NCI-H524 (cell line): ENCODE results near the gene CDH26.
"Not testable (repeated sequence)": the region's sequence is repeated elsewhere in the genome, so short reads cannot be mapped to it uniquely, and the experiment has no call there.

Experiments
- DNase-seq, 2 experiments: peaks; one replicate each; lab custom pipeline; 2025; lab: John Stamatoyannopoulos, UW

CDH26 gene

DNA sequence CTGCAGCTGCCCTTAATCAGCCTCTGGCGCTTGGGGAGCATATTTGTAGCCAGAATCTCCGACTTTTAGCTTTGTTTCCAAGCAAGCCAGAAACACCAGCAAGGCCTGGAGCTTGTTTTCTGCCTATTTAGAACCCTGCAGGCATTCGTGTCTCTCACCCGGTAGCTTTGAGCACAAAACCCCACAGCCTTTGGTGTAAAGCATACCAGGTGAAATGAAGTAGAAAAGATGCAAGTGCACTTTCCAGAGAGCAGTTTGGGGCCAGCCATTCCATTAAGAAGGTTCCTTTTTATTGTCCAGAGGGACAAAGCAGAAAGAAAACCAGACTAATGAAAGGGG is 17.3 kb upstream of the CDH26 start:
- DNase-seq, result no peak

DNA sequence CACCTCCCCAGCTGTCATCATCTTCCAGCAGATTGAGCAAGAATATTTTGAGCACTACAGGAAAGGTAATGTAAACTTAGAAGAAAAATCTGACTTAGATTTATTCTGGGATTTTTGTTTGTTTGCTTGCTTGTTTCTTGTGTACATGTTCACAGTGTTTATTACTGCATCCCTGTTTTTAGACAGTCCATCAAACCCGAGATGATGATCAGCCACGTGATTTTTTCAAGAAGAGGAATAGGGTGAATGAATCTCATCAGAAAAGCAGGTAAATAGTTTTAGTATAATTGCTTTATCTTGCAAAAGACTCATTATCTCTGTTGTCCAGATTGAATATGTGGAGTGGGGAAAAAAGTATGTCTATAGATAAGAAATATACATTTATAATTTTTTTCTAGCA is 16.0 kb upstream of the CDH26 start:
- no peak for DNase-seq

DNA sequence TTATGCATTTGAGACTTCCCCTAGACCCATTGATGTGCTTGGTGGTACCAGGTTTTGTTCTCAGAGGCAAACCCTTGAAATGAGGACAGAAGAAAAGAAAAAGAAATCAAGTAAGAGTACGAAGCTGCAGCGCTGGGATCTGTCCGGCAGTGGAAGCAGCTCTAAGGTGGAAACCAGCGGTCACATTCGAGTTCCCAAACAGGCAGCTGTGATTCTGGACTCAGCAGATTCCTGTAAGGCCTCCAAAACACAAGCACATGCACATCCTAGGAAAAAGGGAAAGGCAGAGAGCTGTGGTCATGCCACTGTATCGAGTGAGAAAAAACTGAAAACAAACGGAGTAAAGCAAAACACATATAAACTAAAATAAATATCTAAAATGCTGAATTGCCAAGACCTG is 13.5 kb upstream of the CDH26 start:
- no peak for DNase-seq

DNA sequence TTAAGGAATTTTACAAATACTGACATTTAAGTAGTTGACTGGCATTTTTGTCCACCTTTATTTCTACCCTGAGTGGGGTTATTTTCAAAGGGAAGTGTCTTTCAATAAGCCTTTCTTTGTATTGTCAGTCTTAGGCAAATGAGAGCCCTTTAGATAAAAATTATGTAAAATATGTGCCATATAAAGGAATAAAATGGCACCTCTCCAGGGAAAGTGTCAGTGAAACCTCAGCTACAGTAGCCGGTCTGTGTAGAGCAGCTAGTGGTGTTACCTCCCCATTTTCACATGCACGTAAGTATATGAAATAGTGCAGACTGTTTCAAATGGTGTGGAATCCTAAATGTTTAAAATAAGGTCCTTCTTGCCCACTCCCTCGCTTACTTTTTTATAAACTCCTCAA is 13.0 kb upstream of the CDH26 start:
- DNase-seq, result no peak

DNA sequence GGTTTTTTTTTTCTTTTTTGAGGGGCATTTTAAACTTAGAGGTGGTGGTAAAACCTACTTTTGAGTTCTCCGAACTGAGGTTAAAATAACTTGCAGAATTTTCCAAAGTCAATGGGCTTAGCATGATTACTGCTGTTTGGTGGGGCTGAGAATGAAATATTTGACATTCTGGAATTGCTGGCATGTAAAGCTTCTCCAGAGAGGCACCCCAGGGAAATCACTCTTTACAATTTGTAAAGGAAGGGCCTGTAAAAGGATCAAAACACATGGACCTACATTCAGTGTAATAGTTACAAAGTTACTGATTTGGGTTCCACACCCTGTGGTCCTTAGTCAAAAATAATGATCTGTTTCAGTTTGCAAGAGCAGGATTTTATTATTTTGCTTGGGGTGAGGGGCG is 12.5 kb upstream of the CDH26 start:
- no peak for DNase-seq

DNA sequence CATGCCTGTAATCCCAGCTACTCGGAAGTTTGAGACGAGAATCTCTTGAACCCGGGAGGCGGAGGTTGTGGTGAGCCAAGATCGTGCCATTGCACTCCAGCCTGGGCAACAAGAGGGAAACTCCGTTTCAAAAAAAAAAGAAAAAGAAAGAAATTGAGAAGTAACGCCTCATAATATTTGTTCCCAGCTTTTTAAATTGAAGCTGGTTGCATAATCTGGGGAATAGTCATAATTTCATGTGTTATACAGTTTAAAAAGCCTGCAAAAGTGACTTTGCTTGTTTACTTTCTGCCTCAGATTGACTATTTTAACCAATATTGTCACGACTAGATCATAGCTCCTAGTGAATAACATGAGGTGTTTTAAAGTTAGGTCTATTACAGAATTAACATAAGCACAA is 10.8 kb upstream of the CDH26 start:
- no peak for DNase-seq

DNA sequence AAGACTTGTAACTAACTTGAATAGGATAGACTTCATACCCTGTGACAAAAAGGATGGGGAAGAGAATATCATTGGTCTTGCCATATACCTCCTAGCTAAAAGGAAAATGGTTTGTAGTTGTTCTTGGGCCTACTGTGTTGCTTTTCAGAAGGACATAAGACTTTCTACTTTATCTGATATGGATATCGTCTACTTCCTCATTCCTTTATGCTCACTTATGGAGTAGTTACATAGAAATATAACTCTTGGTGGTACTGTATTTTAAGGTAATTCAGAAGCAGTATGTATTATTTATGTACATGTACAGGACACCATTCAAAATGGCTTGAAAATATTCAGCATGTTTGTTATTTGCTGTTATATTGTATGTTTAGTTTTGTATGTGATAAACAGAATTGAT is 10.0 kb upstream of the CDH26 start:
- no peak for DNase-seq

DNA sequence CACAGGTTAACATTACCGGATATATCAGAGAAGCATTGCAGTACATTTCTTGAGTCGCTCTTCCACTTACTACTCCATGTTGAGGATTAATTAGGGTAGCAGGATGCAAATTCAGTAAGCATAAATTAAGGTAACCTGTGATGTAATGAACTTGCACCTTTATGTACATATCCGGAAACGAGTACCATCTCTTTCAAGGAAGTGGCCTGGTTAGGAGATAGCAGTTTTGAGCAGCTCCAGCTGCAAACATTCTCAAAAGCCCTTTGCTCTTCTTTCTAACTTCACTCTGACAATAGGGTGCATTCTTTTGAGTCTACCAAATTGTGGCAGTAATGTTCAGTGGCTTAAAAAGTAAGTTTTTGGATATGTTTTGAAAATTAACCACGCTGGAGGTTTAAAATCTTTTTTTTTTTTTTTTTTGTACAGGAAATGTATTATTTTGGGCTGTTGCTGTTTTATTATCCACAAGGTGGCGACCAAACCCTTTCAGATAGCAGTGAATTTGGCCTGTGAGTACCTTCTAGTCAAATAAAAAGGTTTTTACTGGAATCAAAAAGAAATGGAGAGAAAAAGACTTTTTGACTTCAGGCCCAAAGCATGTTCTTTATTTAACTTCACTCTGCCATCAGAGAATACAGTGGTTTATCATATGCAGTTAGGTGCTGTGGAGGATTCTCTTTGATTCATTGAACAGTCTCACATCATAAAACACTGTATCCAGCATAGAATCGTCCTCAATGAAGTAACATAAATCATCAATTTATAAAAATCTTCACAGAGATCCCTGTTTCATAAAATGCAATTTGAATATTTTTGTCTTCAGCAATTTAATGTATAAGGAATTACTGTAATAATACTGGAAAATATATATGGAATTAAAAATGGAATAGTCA is 9.1 kb upstream of the CDH26 start:
- DNase-seq, result peak; percentile 16 to 48

DNA sequence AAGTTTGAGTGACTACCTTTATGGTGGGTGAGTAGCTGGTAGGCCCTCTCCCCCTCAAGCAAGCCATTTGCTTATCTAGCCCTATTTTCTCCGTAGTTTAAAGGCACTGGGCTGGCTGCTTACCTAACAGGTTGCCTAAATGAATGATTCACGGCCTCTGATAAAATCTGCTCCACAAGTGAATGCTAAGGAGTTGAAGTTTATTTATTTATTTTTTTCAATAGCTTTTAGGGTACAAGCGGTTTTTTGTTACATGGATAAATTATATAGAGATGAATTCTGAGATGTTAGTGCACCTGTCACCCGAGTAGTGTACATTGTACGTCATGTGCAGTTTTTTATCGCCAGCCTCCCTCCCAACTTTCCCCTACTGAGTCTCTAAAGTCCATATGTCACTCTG is 8.3 kb upstream of the CDH26 start:
- peak in 1 of 2 experiments; percentile 19 for DNase-seq

DNA sequence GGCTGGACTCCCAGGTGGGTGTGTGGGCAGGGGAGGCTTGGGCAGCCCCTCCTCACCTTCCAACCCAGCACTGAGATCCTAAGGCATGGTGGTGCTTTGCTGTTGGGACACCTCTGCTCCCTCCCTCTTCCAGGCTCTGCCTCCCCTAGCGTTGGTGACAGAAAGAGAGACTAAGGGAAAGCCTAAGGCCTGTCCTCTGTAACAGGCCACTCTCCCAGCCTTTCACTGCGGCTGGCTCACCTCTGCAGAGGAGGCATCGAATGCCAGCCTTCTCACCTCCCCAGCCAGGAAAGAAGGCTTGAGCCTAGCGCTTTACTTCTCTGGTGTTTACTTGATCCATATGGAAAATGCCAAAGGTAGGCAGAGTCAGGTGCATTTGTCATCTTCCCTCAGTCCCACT is 3.5 kb upstream of the CDH26 start:
- no peak for DNase-seq

DNA sequence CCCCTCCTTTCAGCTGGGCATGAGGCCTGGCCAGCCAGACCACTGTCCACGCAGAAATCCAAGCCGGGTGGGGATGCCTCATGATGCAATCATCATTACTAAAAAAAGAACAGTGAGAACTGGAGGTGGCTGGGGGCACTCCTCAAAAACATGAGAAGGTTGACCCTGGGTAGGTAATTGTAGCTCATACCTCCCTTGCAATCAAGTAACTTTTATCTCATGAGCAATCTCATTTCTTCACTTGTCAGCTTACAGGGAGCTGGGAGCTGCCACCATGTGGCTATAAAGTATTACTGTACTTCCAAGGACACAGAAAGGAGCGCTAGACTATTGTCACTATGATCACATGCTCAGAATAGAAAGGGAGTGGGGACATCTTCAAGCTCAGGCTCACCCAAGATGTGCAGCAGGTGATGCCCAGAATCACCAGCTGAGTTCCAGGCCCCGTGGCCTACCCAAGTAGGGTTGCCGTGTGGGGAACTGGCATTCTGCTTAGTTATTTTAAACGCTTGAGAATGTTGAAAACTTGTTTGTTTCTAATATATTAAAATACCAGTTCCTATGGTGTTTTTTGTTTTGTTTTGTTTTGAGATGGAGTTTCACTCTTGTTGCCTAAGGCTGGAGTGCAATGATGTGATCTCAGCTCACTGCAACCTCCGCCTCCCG is 3.0 kb upstream of the CDH26 start:
- DNase-seq, result peak; percentile 40 to 64

DNA sequence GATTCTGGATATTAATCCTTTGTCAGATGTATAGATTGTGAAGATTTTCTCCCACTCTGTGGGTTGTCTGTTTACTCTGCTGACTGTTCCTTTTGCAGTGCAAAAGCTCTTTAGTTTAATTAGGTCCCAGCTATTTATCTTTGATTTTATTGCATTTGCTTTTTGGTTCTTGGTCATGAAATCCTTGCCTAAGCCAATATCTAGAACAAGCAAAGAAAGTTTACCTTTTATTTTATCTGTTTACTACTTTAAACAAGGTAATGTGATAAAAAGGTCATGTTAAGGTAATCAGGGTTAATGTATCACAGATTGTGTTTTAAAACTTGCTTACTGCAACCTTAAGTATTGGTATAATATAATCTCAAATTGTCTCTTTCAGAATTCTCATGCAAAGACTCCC is 655 bp upstream of the CDH26 start:
- DNase-seq, result not testable (repeated sequence)

DNA sequence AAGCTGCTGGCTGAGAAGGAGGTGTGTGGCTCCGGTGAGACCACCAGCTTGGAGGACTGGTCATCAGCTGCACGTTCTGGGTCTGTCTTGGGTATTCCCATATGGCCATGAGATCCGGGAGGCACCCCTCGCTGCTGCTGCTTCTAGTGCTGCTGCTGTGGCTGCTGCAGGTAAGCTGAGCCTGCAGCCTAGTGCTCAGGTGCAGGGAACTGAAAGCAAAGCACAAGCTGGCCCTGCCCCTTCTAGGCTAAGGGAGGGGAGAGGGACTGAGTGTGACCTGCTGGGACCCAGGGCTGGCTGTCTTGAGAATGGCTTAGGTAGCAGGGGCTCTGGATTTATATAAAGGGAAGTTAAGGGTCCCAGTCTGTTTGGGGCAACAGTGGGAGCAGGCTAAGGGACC is 403 bp downstream of the CDH26 start:
- DNase-seq, result no peak

DNA sequence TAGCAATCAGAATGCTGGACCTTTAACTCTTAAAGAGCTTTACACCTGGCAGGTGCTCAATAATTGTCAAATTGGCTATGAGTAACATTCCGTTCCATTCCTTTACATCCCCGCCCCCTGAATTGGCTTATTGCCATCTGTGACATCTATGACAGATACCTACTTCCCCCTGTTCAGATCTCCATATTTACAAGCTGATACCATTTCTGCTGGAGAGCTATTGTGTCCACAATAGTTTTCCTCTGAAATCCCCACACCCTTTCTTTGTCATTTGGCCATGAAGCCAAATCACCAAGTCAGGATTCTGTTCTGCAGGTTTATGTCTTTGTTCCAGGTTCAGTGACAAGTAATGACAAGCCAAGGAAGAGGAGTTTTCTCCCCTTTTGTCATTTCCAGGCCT is 3.2 kb downstream of the CDH26 start:
- DNase-seq, result no peak

DNA sequence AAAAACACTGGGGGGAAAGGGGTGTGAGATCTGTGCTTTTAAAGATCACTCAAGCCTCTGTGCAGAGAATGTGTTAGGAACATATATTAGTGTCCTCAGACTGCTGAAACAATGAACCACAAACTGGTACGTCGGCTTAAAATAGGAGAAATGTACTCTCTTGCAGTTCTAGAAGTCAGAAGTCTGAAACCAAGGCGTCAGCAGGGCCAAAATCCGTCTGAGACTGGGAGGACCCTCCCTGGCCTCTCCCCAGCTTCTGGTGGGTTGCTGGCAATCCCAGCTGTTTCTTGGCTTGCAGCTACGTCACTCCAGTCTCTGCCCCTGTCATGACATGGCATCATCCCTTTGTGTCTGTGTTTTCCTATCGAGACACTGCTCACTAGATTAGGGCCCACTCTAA is 3.9 kb downstream of the CDH26 start:
- no peak for DNase-seq

DNA sequence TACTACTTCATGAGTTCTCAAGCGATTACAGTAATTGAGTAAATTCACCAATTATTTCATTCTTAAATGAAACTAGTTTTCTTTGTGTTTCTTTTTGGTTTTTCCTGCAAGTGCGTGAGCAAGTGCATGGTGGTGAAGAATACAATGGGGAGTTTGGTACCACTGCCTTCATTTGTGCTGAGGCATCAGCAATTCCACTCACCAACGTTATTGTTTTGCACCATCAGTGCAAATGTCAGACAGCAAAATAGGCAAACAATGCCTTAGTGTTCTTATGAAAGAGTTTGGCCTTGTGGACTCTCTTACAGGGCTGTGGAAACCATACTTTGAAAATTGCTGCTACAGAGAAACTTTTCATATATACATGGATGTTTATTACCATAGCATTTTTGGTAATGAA is 8.2 kb downstream of the CDH26 start:
- DNase-seq, result no peak

DNA sequence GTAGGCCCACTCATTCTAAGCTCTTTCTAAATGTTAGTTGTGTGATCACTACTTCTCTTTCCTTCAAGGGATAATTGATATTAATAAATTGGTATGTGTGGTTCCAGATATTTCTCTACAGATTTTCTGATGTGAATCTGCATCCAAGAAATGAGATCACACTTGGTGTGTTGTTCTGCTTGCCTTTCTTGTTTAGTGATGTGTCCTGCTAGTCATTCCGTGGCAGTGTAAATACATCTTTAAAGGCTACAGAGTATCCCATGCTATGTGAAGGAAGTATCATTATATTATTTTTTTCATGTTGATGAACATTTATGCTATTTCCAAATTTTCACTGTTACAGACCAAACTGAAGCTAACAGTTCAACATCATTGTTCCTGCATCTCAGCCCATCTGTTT is 13.2 kb downstream of the CDH26 start:
- no peak for DNase-seq

DNA sequence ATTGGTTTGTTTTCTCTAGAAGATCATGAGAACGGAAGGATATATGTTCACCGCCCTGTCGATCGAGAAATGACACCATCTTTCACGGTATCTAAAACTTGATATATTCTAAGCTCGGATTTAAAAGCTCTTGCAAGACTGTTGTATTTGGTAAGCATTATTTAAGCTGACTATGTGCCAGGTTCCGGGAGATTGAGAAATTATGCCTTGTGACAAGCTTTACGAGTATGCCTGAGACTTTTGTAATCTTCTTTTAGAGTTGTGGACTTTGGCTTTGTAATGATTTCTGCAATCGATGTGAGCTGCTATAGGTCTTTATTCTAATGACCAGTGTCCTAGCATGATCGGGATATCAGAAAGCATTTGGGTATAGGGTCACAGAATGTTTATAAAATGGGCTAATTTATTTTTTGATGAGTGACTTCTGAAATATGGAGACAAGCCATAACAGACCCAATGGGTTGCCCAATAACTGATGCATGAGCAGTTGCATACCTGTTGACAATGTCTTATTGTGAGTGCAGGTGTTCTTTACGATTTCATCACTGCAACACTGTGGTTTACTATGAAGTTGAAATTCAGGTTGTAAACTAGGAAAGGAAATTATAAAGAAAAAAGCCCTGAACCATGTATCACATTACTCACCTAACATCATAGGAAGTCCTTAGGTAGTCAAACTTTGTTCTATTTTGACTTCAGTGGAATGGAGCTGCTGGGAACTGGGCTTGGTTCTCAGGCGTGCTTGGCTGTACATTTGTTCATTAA is 14.0 kb downstream of the CDH26 start:
- no peak for DNase-seq

DNA sequence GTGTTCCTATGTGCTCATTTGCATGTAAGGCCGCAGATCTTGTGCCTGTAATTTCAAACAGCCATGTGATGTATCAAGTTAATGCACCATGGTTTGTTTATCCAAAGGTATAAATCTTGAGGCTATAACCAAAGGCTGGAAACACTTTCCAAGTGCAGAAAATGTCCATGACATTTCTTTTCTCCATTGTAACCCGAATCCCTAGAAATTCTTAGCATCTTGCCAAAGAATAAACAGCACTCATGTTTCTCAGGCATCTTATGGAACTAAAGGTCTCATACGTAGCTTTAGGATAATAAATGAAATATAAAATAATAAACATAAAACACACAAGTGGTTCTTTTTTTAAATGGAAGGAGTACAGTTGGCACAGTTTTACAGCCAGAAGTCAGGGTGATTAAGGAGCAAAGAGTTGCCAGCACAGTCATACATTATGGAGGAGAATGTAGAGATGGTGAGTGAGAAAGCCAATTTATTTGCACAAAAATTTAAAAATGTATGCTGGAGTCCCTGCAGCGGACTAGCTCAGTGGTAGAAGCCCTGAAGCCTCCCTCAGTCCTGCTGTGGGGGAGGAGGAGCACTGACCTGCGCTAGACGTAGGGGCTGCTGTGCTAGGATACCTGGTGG is 18.0 kb downstream of the CDH26 start:
- DNase-seq, result no peak

DNA sequence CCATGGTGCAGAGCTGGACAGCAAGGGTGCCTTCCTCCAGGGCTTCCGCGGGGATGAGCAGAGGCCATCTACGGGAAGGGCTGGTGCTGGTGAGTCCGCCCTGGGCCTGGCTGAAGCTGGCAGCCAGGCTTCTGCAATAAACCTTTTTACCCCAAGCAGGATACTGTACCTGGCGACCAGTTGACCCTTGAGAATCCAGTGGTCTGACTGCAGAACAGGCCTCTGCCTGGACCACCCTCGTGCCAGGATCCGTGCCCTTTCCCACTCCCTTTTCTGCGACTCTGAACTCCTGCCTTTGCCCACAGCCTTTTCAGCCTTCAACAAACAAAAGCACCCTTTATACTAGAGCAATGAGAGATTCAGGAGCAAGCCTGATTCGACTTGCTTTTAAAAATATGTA is 18.9 kb downstream of the CDH26 start:
- DNase-seq, result no peak

DNA sequence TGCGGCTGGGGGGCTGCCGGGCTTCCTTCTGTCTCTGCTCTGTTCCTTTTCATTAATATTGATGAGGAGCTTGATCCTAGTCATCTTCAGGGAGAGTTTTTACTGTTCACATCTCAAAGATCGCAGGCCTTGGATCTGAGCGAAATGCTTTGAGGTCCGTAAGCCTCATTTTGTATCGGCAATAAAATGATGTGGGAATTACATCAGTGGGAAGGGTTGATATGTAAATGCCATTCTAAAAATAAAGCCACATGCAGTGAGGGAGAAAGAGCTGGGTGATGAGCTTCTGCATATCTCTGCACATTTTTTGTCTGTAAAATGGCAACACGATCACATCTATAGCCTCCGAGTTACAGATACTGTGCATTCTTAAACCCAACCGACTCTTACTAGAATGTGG is 24.9 kb downstream of the CDH26 start:
- no peak for DNase-seq

DNA sequence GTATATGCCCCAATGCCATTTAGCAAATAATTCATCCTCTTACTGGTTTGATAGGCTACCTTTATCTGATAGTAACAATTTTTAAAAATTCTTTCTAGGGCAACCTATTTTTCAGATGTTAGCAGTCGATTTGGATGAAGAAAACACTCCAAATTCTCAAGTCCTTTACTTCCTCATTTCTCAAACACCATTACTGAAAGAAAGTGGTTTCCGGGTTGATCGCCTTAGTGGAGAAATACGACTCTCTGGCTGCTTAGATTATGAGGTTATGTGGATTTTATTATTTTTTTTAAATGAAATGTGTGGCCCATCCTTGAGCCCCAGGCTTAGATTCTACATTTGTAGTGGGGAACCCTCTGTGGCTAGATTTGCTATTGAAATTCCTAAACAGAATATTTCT is 26.3 kb downstream of the CDH26 start:
- no peak for DNase-seq

DNA sequence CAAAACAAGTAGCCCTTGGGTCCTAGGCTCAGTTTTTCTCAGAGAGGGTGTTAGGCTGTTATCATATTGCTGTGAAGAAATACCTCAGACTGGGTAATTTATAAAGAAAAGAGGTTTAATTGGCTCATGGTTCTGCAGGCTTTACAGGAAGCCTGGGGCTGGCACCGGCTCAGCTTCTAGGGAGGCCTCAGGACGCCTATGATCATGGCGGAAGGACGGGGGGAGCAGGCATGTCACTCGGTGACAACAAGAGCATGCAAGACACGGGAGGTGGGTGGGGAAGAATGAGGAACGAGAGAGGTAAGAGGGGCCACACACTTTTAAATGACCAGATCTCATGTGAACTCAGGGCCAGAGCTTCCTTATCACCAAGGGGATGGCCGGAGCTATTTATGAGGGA is 26.9 kb downstream of the CDH26 start:
- DNase-seq, result no peak
